PC-3 (cell line): ENCODE data around the gene PCDHGA8.

Experiments
- CTCF ChIP-seq: fragments of 300-600 bp; sonication (generic); conservative IDR thresholded peaks from 2 replicates; pipeline ENCODE4 v1.5.1; 2017; ENCODE audit warnings: antibody characterized with exemption, low read depth, mild to moderate bottlenecking, low read length
- EZH2 ChIP-seq: fragments of 300-600 bp; sonication (generic); IDR thresholded peaks from one replicate; pipeline ENCODE4 v1.6.1; 2017; ENCODE audit warnings: antibody characterized with exemption, mild to moderate bottlenecking, low read length; ENCODE audit not compliant: unreplicated experiment
- EZH2phosphoT487 ChIP-seq: fragments of 300-600 bp; sonication (generic); IDR thresholded peaks from 2 replicates; pipeline ENCODE4 v1.6.1; 2018; ENCODE audit warnings: mild to moderate bottlenecking, antibody characterized with exemption, low read length, borderline replicate concordance

GRCh38 chr5:141356950-141357349, 35.5 kb upstream of the PCDHGA8 start:
- TF ChIP-seq CTCF: no peak
- TF ChIP-seq EZH2phosphoT487: no peak
- no peak for TF ChIP-seq EZH2
